GM18502 (cell line): ENCODE measurements around the gene SNU13.
"Not testable (repeated sequence)": the region's sequence is repeated elsewhere in the genome, so short reads cannot be mapped to it uniquely, and the experiment has no call there.

Source experiments
- ATAC-seq: cut with Tn5 transposase; IDR thresholded peaks from one replicate; pipeline ENCODE4 v1.9.1; 2021; ENCODE audit warnings: mild to moderate bottlenecking; ENCODE audit not compliant: unreplicated experiment, poor library complexity

SNU13 gene

GRCh38 chr22:41647771-41648170 is 40.9 kb downstream of the SNU13 start:
- no peak for ATAC-seq

GRCh38 chr22:41642331-41643110 is 46.1 kb downstream of the SNU13 start:
- no peak for ATAC-seq

GRCh38 chr22:41641854-41642253 is 46.8 kb downstream of the SNU13 start:
- no peak for ATAC-seq

GRCh38 chr22:41638748-41639147 is 49.9 kb downstream of the SNU13 start:
- ATAC-seq: no peak

GRCh38 chr22:41638124-41638523 is 50.5 kb downstream of the SNU13 start:
- no peak for ATAC-seq

- ATAC-seq: not testable (repeated sequence)
Measured at GRCh38 chr22:41637623-41638022, 51.0 kb downstream of the SNU13 start.

GRCh38 chr22:41636467-41636866 is 52.2 kb downstream of the SNU13 start:
- no peak for ATAC-seq

- ATAC-seq: not testable (repeated sequence)
Measured at GRCh38 chr22:41634610-41635009, 54.1 kb downstream of the SNU13 start.

GRCh38 chr22:41631615-41632014 is 57.1 kb downstream of the SNU13 start:
- ATAC-seq: not testable (repeated sequence)

- ATAC-seq: not testable (repeated sequence)
Measured at GRCh38 chr22:41631115-41631514, 57.6 kb downstream of the SNU13 start.

- ATAC-seq: no peak
Measured at GRCh38 chr22:41625577-41625976, 63.1 kb downstream of the SNU13 start.
